Mesothelial cell of epicardium (in vitro differentiated cells): ENCODE data around the gene FAM32A. TPM values are rescaled to one million over a fixed set of nuclear protein-coding genes. Genes with fewer than 3 reads are reported as not detected.
"Not testable (repeated sequence)": the region's sequence is repeated elsewhere in the genome, so short reads cannot be mapped to it uniquely, and the experiment has no call there.

Experiments
- DNase-seq, 2 experiments: peaks; one replicate each; pipeline ENCODE4 v3.0.0; 2021; ENCODE audit warnings: low spot score in 2 of 2; ENCODE audit not compliant: unreplicated experiment in 2 of 2
- H3K27ac Mint-ChIP-seq: 2 replicates; pipeline ENCODE4 v1.8.0; 2021; ENCODE audit warnings: mixed read lengths
- H3K27me3 Mint-ChIP-seq: 2 replicates; pipeline ENCODE4 v1.8.0; 2021; ENCODE audit warnings: low read depth, mixed read lengths
- H3K36me3 Mint-ChIP-seq: 2 replicates; pipeline ENCODE4 v1.8.0; 2021; ENCODE audit warnings: mixed read lengths
- H3K4me1 Mint-ChIP-seq: 2 replicates; pipeline ENCODE4 v1.8.0; 2021; ENCODE audit warnings: mixed read lengths
- H3K4me3 Mint-ChIP-seq: 2 replicates; pipeline ENCODE4 v1.8.0; 2021; ENCODE audit warnings: mild to moderate bottlenecking, moderate library complexity, mixed read lengths
- H3K9me3 Mint-ChIP-seq: 2 replicates; pipeline ENCODE4 v1.8.0; 2021; ENCODE audit warnings: mixed read lengths
- CTCF ChIP-seq: fragments of 200-600 bp; sonication (generic); IDR thresholded peaks from one replicate; pipeline ENCODE4 v1.5.0; 2021; ENCODE audit warnings: antibody characterized with exemption; ENCODE audit not compliant: unreplicated experiment
- total RNA-seq: library from RNA; stranded (reverse); gene quantifications from 3 replicates; pipeline ENCODE4 v1.2.1, GENCODE V29; 2021

Gene FAM32A
- total RNA-seq, 1 donor from 2014 or later = 90.3 TPM

- DNase-seq = no peak
- no peak for TF ChIP-seq CTCF
- H3K4me3 Mint-ChIP-seq = no peak overlapping the region
- H3K36me3 Mint-ChIP-seq = no peaks in the 10 kb centered on the region
- no peaks in the 10 kb centered on the region for H3K9me3 Mint-ChIP-seq
- no peak overlapping the region for H3K27ac Mint-ChIP-seq
- no peaks in the 10 kb centered on the region for H3K27me3 Mint-ChIP-seq
- H3K4me1 Mint-ChIP-seq = no peaks in the 10 kb centered on the region
Measured at GRCh38 chr19:16166417-16166816, 18.8 kb upstream of the FAM32A start.

GRCh38 chr19:16167055-16167454 is 18.2 kb upstream of the FAM32A start:
- Mint-ChIP-seq H3K4me1 (no peaks in the 10 kb centered on the region), H3K27me3 (no peaks in the 10 kb centered on the region), H3K4me3 (no peak overlapping the region), H3K9me3 (no peaks in the 10 kb centered on the region), H3K36me3 (no peaks in the 10 kb centered on the region), H3K27ac (no peak overlapping the region)
- no peak for DNase-seq
- no peak for TF ChIP-seq CTCF

GRCh38 chr19:16168465-16169081 is 16.6 kb upstream of the FAM32A start:
- no peak overlapping the region for H3K27ac Mint-ChIP-seq
- H3K4me1 Mint-ChIP-seq = peaks cover 5% of the 10 kb centered on the region
- TF ChIP-seq CTCF = no peak
- H3K27me3 Mint-ChIP-seq = no peaks in the 10 kb centered on the region
- H3K4me3 Mint-ChIP-seq = no peak overlapping the region
- H3K9me3 Mint-ChIP-seq = no peaks in the 10 kb centered on the region
- no peaks in the 10 kb centered on the region for H3K36me3 Mint-ChIP-seq
- no peak for DNase-seq

GRCh38 chr19:16170134-16170533 is 15.1 kb upstream of the FAM32A start:
- H3K9me3 Mint-ChIP-seq = no peaks in the 10 kb centered on the region
- no peak overlapping the region for H3K27ac Mint-ChIP-seq
- no peak overlapping the region for H3K4me3 Mint-ChIP-seq
- no peaks in the 10 kb centered on the region for H3K27me3 Mint-ChIP-seq
- no peak for TF ChIP-seq CTCF
- H3K4me1 Mint-ChIP-seq = peaks cover 5% of the 10 kb centered on the region
- no peak for DNase-seq
- no peaks in the 10 kb centered on the region for H3K36me3 Mint-ChIP-seq

- Mint-ChIP-seq H3K4me1 (peaks cover 7% of the 10 kb centered on the region), H3K36me3 (no peaks in the 10 kb centered on the region), H3K27ac (no peak overlapping the region), H3K4me3 (no peak overlapping the region), H3K27me3 (no peaks in the 10 kb centered on the region), H3K9me3 (no peaks in the 10 kb centered on the region)
- no peak for DNase-seq
- no peak for TF ChIP-seq CTCF
Measured at GRCh38 chr19:16175954-16176353, 9.3 kb upstream of the FAM32A start.

- not testable (repeated sequence) for H3K27ac Mint-ChIP-seq, H3K4me1 Mint-ChIP-seq, DNase-seq, H3K4me3 Mint-ChIP-seq, H3K36me3 Mint-ChIP-seq, H3K9me3 Mint-ChIP-seq, H3K27me3 Mint-ChIP-seq
Measured at GRCh38 chr19:16178866-16179265, 6.3 kb upstream of the FAM32A start.
